Neural cell (in vitro differentiated cells): ENCODE data around the gene INTS11.

Experiments
- EZH2 ChIP-seq: fragments of 200-600, 300-800 bp; shearing (Covaris generic), sonication (generic); IDR thresholded peaks from 2 replicates; pipeline ENCODE4 v1.6.1; 2014; ENCODE audit warnings: antibody characterized with exemption, low read length, borderline replicate concordance, mild to moderate bottlenecking; ENCODE audit not compliant: insufficient read depth, poor library complexity, severe bottlenecking
- TAF1 ChIP-seq: IDR thresholded peaks from 2 replicates; pipeline ENCODE4 v1.6.1; 2012; ENCODE audit warnings: low read depth

DNA sequence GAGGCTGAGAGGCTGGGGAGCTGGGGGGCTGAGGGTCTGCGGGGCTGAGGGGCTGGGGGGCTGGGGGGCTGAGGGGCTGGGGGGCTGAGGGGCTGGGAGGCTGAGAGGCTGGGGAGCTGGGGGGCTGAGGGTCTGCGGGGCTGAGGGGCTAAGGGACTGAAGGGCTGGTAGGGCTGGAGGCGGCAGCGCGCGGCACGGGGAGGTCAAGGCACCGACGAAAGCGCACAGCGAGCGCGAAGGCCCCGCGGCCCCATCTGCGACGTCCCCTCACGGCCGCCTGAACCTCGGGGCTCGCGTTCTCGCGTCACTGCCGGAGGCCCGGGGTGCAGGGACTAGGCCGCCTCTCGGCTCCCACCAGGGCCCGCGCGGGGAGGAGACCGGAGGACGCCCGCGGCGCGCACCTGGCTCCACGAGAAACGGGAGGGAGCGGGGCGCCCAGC lies 356 bp downstream of the INTS11 start:
- TF ChIP-seq EZH2 (no peak), TAF1 (no peak)
